CD14-positive monocyte (primary cell): ENCODE data around the gene GPRIN3. TPM values are rescaled to one million over a fixed set of nuclear protein-coding genes. Genes with fewer than 3 reads are reported as not detected.

ENCODE experiments used
- DNase-seq, 3 donors: peaks; one replicate each; pipeline ENCODE4 v3.0.0-alpha.2; 2011 to 2022
- H2AFZ ChIP-seq: 2 replicates; pipeline ENCODE4 v1.6.0; 2012; ENCODE audit warnings: mild to moderate bottlenecking, low read depth, low read length, inconsistent platforms; ENCODE audit not compliant: insufficient read depth, poor library complexity, severe bottlenecking
- H3K27ac ChIP-seq, 2 donors: 1 replicate in 1 of 2; 2 replicates in 1 of 2; pipeline ENCODE4 v1.5.1; 2012 to 2013; ENCODE audit warnings: low read length in 2 of 2, control low read depth in 1 of 2, inconsistent platforms in 1 of 2, low read depth in 1 of 2, mild to moderate bottlenecking in 1 of 2
- H3K27me3 ChIP-seq, 2 donors: one replicate each; pipeline versions ENCODE4 v1.6.0 to v1.6.1; 2011 to 2013; ENCODE audit warnings: low read length in 2 of 2; ENCODE audit not compliant: control insufficient read depth in 2 of 2, insufficient read depth in 2 of 2
- H3K36me3 ChIP-seq, 2 donors: replicated peaks in 1 of 2; 1 replicate in 1 of 2; 2 replicates in 1 of 2; pipeline versions ENCODE4 v1.5.1 to v1.6.1; 2012 to 2013; ENCODE audit warnings: low read length in 2 of 2, control low read depth in 1 of 2, inconsistent platforms in 1 of 2, mild to moderate bottlenecking in 1 of 2; ENCODE audit not compliant: insufficient read depth in 2 of 2, control insufficient read depth in 1 of 2
- H3K4me1 ChIP-seq, 2 donors: 1 replicate in 1 of 2; 2 replicates in 1 of 2; pipeline versions ENCODE4 v1.5.1 to v1.6.1; 2012 to 2013; ENCODE audit warnings: low read length in 2 of 2, control low read depth in 1 of 2, inconsistent platforms in 1 of 2, mild to moderate bottlenecking in 1 of 2, moderate library complexity in 1 of 2; ENCODE audit not compliant: insufficient read depth in 2 of 2, control insufficient read depth in 1 of 2
- H3K4me2 ChIP-seq: replicated peaks from 2 replicates; pipeline ENCODE3; 2012; ENCODE audit warnings: low read length, moderate library complexity, mild to moderate bottlenecking; ENCODE audit not compliant: poor library complexity, severe bottlenecking; ENCODE audit errors: extremely low read depth
- H3K4me3 ChIP-seq, 3 experiments: fragments of 200-600 bp in 1 of 3; sonication (generic) in 1 of 3; replicated peaks in 1 of 3; 1 replicate in 2 of 3; 2 replicates in 1 of 3; pipeline ENCODE4 v1.5.1; 2011 to 2013; ENCODE audit warnings: low read length in 3 of 3, mild to moderate bottlenecking in 3 of 3, control low read depth in 2 of 3, low read depth in 2 of 3, inconsistent platforms in 1 of 3, moderate library complexity in 1 of 3
- H3K79me2 ChIP-seq: 2 replicates; pipeline ENCODE4 v1.6.0; 2012; ENCODE audit warnings: mild to moderate bottlenecking, control low read depth, inconsistent platforms, low read length, moderate library complexity; ENCODE audit not compliant: insufficient read depth
- H3K9ac ChIP-seq: 2 replicates; pipeline ENCODE4 v1.6.0; 2017; ENCODE audit warnings: low read length, mild to moderate bottlenecking; ENCODE audit not compliant: insufficient read depth, poor library complexity, severe bottlenecking
- H3K9me3 ChIP-seq, 2 donors: replicated peaks in 1 of 2; 1 replicate in 1 of 2; 2 replicates in 1 of 2; pipeline versions ENCODE4 v1.5.1 to v1.6.1; 2012 to 2013; ENCODE audit warnings: low read length in 2 of 2, control low read depth in 1 of 2; ENCODE audit not compliant: control insufficient read depth in 1 of 2, insufficient read depth in 1 of 2
- H4K20me1 ChIP-seq: 2 replicates; pipeline ENCODE4 v1.6.0; 2012; ENCODE audit warnings: mild to moderate bottlenecking, low read length, control low read depth, moderate library complexity; ENCODE audit not compliant: insufficient read depth
- H3K27ac Mint-ChIP-seq, 7 donors: one replicate each; pipeline ENCODE4 v1.8.0; 2020; ENCODE audit warnings: mild to moderate bottlenecking in 7 of 7, mixed read lengths in 7 of 7, moderate library complexity in 6 of 7, inconsistent platforms in 2 of 7
- H3K27me3 Mint-ChIP-seq, 3 donors: one replicate each; pipeline ENCODE4 v1.8.0; 2021 to 2022; ENCODE audit warnings: low read depth in 3 of 3, mild to moderate bottlenecking in 3 of 3, mixed read lengths in 3 of 3, moderate library complexity in 3 of 3, inconsistent platforms in 1 of 3
- H3K36me3 Mint-ChIP-seq, 2 donors: one replicate each; pipeline ENCODE4 v1.8.0; 2020; ENCODE audit warnings: mixed read lengths in 2 of 2, inconsistent platforms in 1 of 2, mild to moderate bottlenecking in 1 of 2
- H3K4me1 Mint-ChIP-seq: one replicate; pipeline ENCODE4 v1.8.0; 2020; ENCODE audit warnings: mild to moderate bottlenecking, mixed read lengths
- H3K4me3 Mint-ChIP-seq, 2 donors: one replicate each; pipeline ENCODE4 v1.8.0; 2020; ENCODE audit warnings: mild to moderate bottlenecking in 2 of 2, mixed read lengths in 2 of 2, moderate library complexity in 1 of 2
- H3K9me3 Mint-ChIP-seq, 7 donors: one replicate each; pipeline ENCODE4 v1.8.0; 2020 to 2022; ENCODE audit warnings: mixed read lengths in 7 of 7, mild to moderate bottlenecking in 6 of 7, moderate library complexity in 6 of 7, inconsistent platforms in 2 of 7
- WGBS: methylation state at CpG from one replicate; pipeline ENCODE4 v1.1.5; 2013; ENCODE audit warnings: missing lambda C conversion rate; ENCODE audit not compliant: insufficient coverage; 5-methylcytosine and 5-hydroxymethylcytosine counted together
- intact Hi-C, 2 donors: fragments of 100-400 bp; cut with micrococcal nuclease; formaldehyde crosslinking; loops; one replicate each; pipeline versions ENCODE4 v1.15.0 to v1.15.1; 2023
- polyA plus RNA-seq, 3 donors: library from polyadenylated mRNA; depleted of rRNA in 1 of 3; unstranded in 2 of 3; stranded (reverse) in 1 of 3; fragments of 300-500 nt in 2 of 3; fragments of >200 nt in 1 of 3; fragmentation: Illumina TruSeq in 2 of 3; gene quantifications; 1 replicate in 2 of 3; 2 replicates in 1 of 3; pipeline ENCODE4 v1.2.3, GENCODE V29; 2012 to 2021
- TF ChIP-seq, protein P1 (sequence below): fragments of 200-600 bp; IDR thresholded peaks from one replicate; pipeline ENCODE4 v1.8.0; 2022; ENCODE audit warnings: antibody characterized with exemption, mild to moderate bottlenecking

Gene GPRIN3
- polyA plus RNA-seq, 3 donors = 1.1 to 3.3 (median 2.3) TPM

DNA sequence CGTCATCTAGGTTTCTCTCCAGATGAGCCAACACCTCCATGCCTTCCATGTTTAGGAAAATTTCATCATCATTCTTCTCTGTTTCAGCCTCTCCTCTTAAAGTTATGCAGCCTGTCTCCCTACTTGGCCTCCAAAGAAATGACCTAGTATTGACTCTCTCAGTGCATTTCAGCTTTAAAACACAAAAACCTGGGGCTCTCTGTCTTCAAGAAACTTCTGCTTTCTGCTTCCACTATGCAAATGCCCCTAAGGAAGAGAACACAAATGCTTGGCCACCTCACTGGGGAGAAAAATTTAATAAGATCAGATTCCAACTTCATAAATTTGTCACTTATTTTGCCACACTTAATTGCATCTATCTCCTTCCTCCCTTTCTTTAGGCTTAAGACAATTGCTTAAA lies 93.3 kb downstream of the GPRIN3 start:
- H3K9me3 ChIP-seq = no peaks in the 10 kb centered on the region
- H3K27me3 ChIP-seq = no peaks in the 10 kb centered on the region
- no peak overlapping the region for H2AFZ ChIP-seq
- Mint-ChIP-seq H3K4me1 (peaks cover 11% of the 10 kb centered on the region), H3K9me3 (peaks cover 0 to 3% (median 0%) of the 10 kb centered on the region in 7 donors), H3K27me3 (peaks cover 0 to 2% (median 1%) of the 10 kb centered on the region in 3 donors), H3K4me3 (no peak overlapping the region), H3K36me3 (no peaks in the 10 kb centered on the region), H3K27ac (peak overlapping the region in 1 of 7 donors; percentile 26)
- no peak for DNase-seq
- intact Hi-C loops = no loop called here
- H3K79me2 ChIP-seq = no peaks in the 10 kb centered on the region
- no CpG with 5 or more reads among the region's 1 CpG for WGBS
- H3K4me3 ChIP-seq = no peak overlapping the region
- TF ChIP-seq, protein P1, sequence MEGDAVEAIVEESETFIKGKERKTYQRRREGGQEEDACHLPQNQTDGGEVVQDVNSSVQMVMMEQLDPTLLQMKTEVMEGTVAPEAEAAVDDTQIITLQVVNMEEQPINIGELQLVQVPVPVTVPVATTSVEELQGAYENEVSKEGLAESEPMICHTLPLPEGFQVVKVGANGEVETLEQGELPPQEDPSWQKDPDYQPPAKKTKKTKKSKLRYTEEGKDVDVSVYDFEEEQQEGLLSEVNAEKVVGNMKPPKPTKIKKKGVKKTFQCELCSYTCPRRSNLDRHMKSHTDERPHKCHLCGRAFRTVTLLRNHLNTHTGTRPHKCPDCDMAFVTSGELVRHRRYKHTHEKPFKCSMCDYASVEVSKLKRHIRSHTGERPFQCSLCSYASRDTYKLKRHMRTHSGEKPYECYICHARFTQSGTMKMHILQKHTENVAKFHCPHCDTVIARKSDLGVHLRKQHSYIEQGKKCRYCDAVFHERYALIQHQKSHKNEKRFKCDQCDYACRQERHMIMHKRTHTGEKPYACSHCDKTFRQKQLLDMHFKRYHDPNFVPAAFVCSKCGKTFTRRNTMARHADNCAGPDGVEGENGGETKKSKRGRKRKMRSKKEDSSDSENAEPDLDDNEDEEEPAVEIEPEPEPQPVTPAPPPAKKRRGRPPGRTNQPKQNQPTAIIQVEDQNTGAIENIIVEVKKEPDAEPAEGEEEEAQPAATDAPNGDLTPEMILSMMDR = no peak
- H3K4me2 ChIP-seq = no peak overlapping the region
- no peak overlapping the region for H3K9ac ChIP-seq
- no peaks in the 10 kb centered on the region for H3K36me3 ChIP-seq
- H3K4me1 ChIP-seq = no peaks in the 10 kb centered on the region
- H3K27ac ChIP-seq = no peak overlapping the region
- H4K20me1 ChIP-seq = no peaks in the 10 kb centered on the region

DNA sequence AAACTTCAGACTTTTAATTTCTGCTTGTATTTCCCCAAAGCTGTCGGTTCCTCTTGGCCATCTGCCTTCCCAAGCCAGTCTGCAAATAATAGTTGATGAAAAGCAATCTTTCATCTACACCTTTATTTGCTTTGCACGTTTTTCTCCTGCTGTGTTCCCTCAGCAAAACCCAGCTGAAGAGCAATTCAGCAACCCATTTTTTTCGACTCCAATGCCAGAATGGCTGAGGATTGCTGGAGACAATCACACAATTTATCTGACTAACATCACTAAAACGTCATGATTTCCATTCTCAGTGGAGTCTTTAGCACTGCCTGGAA lies 94.3 kb downstream of the GPRIN3 start:
- peaks cover 0 to 3% of the 10 kb centered on the region in 2 donors for H3K9me3 ChIP-seq
- intact Hi-C loops = no loop called here
- no peak overlapping the region for H3K27ac ChIP-seq
- H3K4me1 Mint-ChIP-seq = peaks cover 11% of the 10 kb centered on the region
- peaks cover 0 to 2% (median 1%) of the 10 kb centered on the region in 3 donors for H3K27me3 Mint-ChIP-seq
- TF ChIP-seq, protein P1 = no peak
- no peak overlapping the region for H3K4me3 Mint-ChIP-seq
- DNase-seq = no peak
- no peaks in the 10 kb centered on the region for H3K36me3 Mint-ChIP-seq
- no peaks in the 10 kb centered on the region for H3K27me3 ChIP-seq
- peaks cover 0 to 6% (median 0%) of the 10 kb centered on the region in 7 donors for H3K9me3 Mint-ChIP-seq
- no peak overlapping the region for H3K9ac ChIP-seq
- no peak overlapping the region for H2AFZ ChIP-seq
- H3K27ac Mint-ChIP-seq = no peak overlapping the region
- no peak overlapping the region for H3K4me2 ChIP-seq
- H3K4me1 ChIP-seq = no peaks in the 10 kb centered on the region
- no peak overlapping the region for H3K4me3 ChIP-seq
- H3K79me2 ChIP-seq = no peaks in the 10 kb centered on the region
- 77% methylated on average over 3 of the region's 4 CpGs for WGBS
- no peaks in the 10 kb centered on the region for H3K36me3 ChIP-seq
- H4K20me1 ChIP-seq = no peaks in the 10 kb centered on the region
